Retinal pigment epithelial cell (primary cell): ENCODE results near the gene RAB6A.

Experiments
- DNase-seq: peaks from one replicate; pipeline ENCODE4 v3.0.0-alpha.2; 2010; ENCODE audit warnings: low read depth
- H3K4me3 ChIP-seq: 2 replicates; pipeline ENCODE4 v1.5.1; 2011; ENCODE audit warnings: mild to moderate bottlenecking, low read length, control low read depth, moderate library complexity
- TF ChIP-seq, protein P1 (sequence below): conservative IDR thresholded peaks from 2 replicates; pipeline ENCODE4 v1.5.1; 2011; ENCODE audit warnings: low read depth, low read length, control low read depth, inconsistent platforms

RAB6A gene

DNA sequence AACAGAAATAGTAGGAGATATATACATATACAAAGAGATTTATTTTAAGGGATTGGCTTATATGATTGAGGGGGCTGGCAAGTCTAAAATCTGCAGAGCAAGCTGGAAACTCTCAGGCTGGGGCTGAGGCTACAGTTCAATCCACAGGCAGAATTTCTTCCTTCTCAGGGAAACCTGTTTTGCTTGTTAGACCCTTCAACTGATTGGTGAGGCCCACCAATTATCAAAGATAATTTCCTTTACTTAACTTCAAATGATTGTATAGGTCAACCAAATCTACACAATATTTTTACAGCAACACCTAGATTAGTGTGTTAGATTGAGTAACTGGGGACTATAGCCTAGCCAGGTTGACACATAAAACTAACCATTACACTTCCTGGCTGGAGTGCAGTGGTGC, 119.2 kb downstream of the RAB6A start:
- TF ChIP-seq, protein P1, sequence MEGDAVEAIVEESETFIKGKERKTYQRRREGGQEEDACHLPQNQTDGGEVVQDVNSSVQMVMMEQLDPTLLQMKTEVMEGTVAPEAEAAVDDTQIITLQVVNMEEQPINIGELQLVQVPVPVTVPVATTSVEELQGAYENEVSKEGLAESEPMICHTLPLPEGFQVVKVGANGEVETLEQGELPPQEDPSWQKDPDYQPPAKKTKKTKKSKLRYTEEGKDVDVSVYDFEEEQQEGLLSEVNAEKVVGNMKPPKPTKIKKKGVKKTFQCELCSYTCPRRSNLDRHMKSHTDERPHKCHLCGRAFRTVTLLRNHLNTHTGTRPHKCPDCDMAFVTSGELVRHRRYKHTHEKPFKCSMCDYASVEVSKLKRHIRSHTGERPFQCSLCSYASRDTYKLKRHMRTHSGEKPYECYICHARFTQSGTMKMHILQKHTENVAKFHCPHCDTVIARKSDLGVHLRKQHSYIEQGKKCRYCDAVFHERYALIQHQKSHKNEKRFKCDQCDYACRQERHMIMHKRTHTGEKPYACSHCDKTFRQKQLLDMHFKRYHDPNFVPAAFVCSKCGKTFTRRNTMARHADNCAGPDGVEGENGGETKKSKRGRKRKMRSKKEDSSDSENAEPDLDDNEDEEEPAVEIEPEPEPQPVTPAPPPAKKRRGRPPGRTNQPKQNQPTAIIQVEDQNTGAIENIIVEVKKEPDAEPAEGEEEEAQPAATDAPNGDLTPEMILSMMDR: no peak
- no peak for DNase-seq

GRCh38 chr11:73640592-73640991, 120.3 kb downstream of the RAB6A start:
- TF ChIP-seq, protein P1: no peak
- H3K4me3 ChIP-seq: no peak overlapping the region
- no peak for DNase-seq

More for the DNA sequence above, 119.2 kb downstream of the RAB6A start:
- H3K4me3 ChIP-seq: no peak overlapping the region

GRCh38 chr11:73637012-73637411, 123.9 kb downstream of the RAB6A start:
- no peak for DNase-seq
- TF ChIP-seq, protein P1: no peak
- H3K4me3 ChIP-seq: no peak overlapping the region

DNA sequence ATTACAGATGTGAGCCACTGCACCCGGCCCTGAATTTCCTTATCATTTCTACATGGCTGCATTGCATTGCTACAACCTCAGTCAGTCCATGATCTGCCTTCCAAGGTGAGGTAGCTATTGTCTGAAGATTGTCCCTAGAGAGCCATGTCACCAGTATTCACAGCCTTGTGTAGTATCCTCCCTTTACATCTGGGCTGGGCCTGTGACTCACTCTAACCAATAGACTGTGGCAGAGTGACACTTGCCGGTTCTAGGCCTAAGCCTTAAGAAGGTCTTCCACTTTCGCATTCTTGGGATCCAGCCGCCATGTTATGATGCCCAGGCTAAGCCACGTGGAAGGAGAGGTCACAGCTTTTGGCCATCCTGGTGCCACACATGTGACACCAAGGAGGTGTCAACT, 124.6 kb downstream of the RAB6A start:
- DNase-seq: no peak
- H3K4me3 ChIP-seq: no peak overlapping the region
- TF ChIP-seq, protein P1: no peak

DNA sequence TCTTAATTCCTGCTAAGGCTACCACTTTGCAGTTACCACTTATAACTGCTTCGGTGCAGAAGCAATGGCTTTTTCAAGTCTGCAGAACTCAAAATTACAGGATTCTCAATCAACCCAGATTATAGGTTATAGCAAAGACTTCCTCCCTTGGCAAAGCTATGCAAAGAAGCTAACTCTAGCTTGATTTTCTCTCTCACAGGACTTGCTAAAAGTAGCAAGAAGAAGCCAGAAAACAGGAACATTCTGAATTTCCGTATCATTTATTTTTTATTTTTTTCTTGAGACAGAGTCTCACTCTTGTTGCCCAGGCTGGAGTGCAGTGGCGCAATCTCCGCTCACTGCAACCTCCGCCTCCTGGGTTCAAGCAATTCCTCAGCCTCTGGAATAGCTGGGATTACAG, 125.2 kb downstream of the RAB6A start:
- H3K4me3 ChIP-seq: no peak overlapping the region
- TF ChIP-seq, protein P1: no peak
- DNase-seq: no peak

- TF ChIP-seq, protein P1: no peak
- no peak for DNase-seq
- H3K4me3 ChIP-seq: no peak overlapping the region
Measured at GRCh38 chr11:73633999-73634398, 126.9 kb downstream of the RAB6A start.

GRCh38 chr11:73632996-73633395, 127.9 kb downstream of the RAB6A start:
- H3K4me3 ChIP-seq: no peak overlapping the region
- no peak for DNase-seq
- TF ChIP-seq, protein P1: no peak
